SU-DHL-6 (cell line): ENCODE data around the gene ANKRD44.

Source experiments
- H2AFZ ChIP-seq: fragments of 200-600 bp; sonication (generic); 2 replicates; pipeline ENCODE4 v1.6.1; 2014; ENCODE audit warnings: low read depth, mild to moderate bottlenecking, moderate library complexity, mixed read lengths, antibody characterized with exemption, low read length; ENCODE audit not compliant: severe bottlenecking
- H3F3A ChIP-seq: fragments of 200-600 bp; shearing (Covaris generic); 2 replicates; pipeline ENCODE4 v1.6.0; 2016; ENCODE audit warnings: antibody characterized with exemption, mild to moderate bottlenecking; ENCODE audit not compliant: insufficient read depth
- H3K27ac ChIP-seq: fragments of 200-600 bp; sonication (generic); 2 replicates; pipeline ENCODE4 v1.5.1; 2016; ENCODE audit warnings: low read depth, mild to moderate bottlenecking, low read length, moderate library complexity, mixed read lengths
- H3K27me3 ChIP-seq: fragments of 200-600 bp; sonication (generic), shearing (Covaris generic); 2 replicates; pipeline ENCODE4 v1.6.0; 2014; ENCODE audit warnings: mild to moderate bottlenecking, low read length
- H3K36me3 ChIP-seq: fragments of 200-600 bp; sonication (generic); 2 replicates; pipeline ENCODE4 v1.6.1; 2014; ENCODE audit warnings: mild to moderate bottlenecking, low read length, mixed read lengths
- H3K4me2 ChIP-seq: fragments of 300-600, 200-600 bp; shearing (Covaris generic), sonication (generic); 2 replicates; pipeline ENCODE4 v1.6.0; 2014; ENCODE audit warnings: low read length, low read depth, mild to moderate bottlenecking; ENCODE audit not compliant: poor library complexity, severe bottlenecking
- H3K4me3 ChIP-seq: fragments of 200-600 bp; sonication (generic); 2 replicates; pipeline ENCODE4 v1.5.1; 2014; ENCODE audit warnings: antibody characterized with exemption, low read length, mild to moderate bottlenecking, mixed read lengths; ENCODE audit not compliant: insufficient read depth, poor library complexity, severe bottlenecking
- H3K79me2 ChIP-seq: fragments of 200-600 bp; sonication (generic); 2 replicates; pipeline ENCODE4 v1.6.1; 2014; ENCODE audit warnings: mild to moderate bottlenecking, low read length, moderate library complexity; ENCODE audit not compliant: insufficient read depth
- H3K9ac ChIP-seq: fragments of 200-600 bp; sonication (generic); 2 replicates; pipeline ENCODE4 v1.7.0; 2014; ENCODE audit warnings: mild to moderate bottlenecking, low read length
- H3K9me2 ChIP-seq: fragments of 200-600 bp; sonication (generic); replicated peaks from 2 replicates; pipeline ENCODE4 v1.6.1; 2014; ENCODE audit warnings: low read length; ENCODE audit not compliant: insufficient read depth
- H3K9me3 ChIP-seq: fragments of 200-600 bp; sonication (generic); 2 replicates; pipeline ENCODE4 v1.6.1; 2014; ENCODE audit warnings: low read length, mixed read lengths; ENCODE audit not compliant: insufficient read depth
- H4K20me1 ChIP-seq: fragments of 200-600 bp; sonication (generic); 2 replicates; pipeline ENCODE4 v1.6.1; 2014; ENCODE audit warnings: low read depth, mild to moderate bottlenecking, antibody characterized with exemption, low read length, moderate library complexity, mixed read lengths
- EZH2phosphoT487 ChIP-seq: fragments of 200-600 bp; sonication (generic), shearing (Covaris generic); conservative IDR thresholded peaks from 2 replicates; pipeline ENCODE4 v1.6.1; 2018; ENCODE audit warnings: mild to moderate bottlenecking, antibody characterized with exemption, low read length, moderate library complexity, mixed read lengths
- TF ChIP-seq, protein P1 (sequence below): fragments of 200-600 bp; sonication (generic); IDR thresholded peaks from one replicate; pipeline ENCODE4 v1.5.1; 2017; ENCODE audit warnings: antibody characterized with exemption, mild to moderate bottlenecking, low read length, moderate library complexity; ENCODE audit not compliant: insufficient read depth, poor library complexity, severe bottlenecking

ANKRD44 gene

DNA sequence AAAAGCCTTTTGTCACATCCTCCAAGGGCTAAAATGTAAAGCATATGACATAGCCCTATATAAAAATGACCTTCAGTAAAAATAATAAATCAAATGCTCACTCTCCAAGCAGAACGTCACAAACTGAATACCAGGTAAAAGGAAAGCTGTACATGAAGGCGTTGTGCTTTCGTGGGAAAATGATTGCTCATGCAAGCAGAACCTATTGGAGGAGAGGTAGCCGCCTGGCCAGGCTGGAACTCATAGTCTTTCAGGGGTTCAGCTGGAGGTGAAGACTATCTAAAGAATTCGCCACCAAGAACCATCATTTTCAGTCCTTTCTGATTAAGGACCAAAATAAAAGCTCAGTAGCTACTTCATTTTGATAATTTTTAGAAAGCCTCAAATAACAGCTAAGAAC, 44.7 kb downstream of the ANKRD44 start:
- Histone ChIP-seq H4K20me1 (0 out of 2 replicates have a peak, but pooled peaks cover 5% of the 10 kb centered on the region), H3K9me2 (no peaks in the 10 kb centered on the region), H3K27me3 (no peaks in the 10 kb centered on the region), H3F3A (no peaks in the 10 kb centered on the region), H3K9me3 (no peaks in the 10 kb centered on the region), H3K36me3 (0 out of 2 replicates have a peak, but pooled peaks cover 4% of the 10 kb centered on the region), H3K4me2 (no peak overlapping the region), H3K4me3 (no peak overlapping the region), H2AFZ (no peak overlapping the region), H3K79me2 (peaks cover 77% of the 10 kb centered on the region), H3K9ac (no peak overlapping the region), H3K27ac (no peak overlapping the region)
- TF ChIP-seq, protein P1, sequence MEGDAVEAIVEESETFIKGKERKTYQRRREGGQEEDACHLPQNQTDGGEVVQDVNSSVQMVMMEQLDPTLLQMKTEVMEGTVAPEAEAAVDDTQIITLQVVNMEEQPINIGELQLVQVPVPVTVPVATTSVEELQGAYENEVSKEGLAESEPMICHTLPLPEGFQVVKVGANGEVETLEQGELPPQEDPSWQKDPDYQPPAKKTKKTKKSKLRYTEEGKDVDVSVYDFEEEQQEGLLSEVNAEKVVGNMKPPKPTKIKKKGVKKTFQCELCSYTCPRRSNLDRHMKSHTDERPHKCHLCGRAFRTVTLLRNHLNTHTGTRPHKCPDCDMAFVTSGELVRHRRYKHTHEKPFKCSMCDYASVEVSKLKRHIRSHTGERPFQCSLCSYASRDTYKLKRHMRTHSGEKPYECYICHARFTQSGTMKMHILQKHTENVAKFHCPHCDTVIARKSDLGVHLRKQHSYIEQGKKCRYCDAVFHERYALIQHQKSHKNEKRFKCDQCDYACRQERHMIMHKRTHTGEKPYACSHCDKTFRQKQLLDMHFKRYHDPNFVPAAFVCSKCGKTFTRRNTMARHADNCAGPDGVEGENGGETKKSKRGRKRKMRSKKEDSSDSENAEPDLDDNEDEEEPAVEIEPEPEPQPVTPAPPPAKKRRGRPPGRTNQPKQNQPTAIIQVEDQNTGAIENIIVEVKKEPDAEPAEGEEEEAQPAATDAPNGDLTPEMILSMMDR = no peak
- TF ChIP-seq EZH2phosphoT487 = no peak

DNA sequence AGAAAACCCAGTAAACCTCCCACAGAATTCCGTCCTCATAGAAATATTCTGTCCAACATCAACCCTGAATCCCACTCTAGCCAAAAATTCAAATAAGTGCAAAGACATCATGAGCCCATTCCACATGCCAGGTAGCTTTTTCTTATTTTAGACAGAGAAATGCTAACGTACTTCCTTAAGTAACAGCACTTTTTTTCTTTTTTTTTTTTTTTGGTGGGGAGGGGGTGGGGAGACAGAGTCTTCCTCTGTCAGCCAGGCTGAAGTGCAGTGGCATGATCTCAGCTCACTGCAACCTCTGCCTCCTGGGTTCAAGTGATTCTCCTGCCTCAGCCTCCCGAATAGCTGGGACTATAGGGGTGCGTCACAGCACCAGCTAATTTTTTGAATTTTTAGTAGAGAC, 45.5 kb downstream of the ANKRD44 start:
- Histone ChIP-seq H2AFZ (no peak overlapping the region), H3K79me2 (peaks cover 68% of the 10 kb centered on the region), H3K9ac (no peak overlapping the region), H3K9me3 (no peaks in the 10 kb centered on the region), H3K27me3 (no peaks in the 10 kb centered on the region), H3F3A (no peaks in the 10 kb centered on the region), H3K4me3 (no peak overlapping the region), H3K36me3 (0 out of 2 replicates have a peak, but pooled peaks cover 4% of the 10 kb centered on the region), H3K4me2 (no peak overlapping the region), H3K9me2 (no peaks in the 10 kb centered on the region), H3K27ac (no peak overlapping the region), H4K20me1 (0 out of 2 replicates have a peak, but pooled peaks cover 5% of the 10 kb centered on the region)
- TF ChIP-seq, protein P1 = no peak
- TF ChIP-seq EZH2phosphoT487 = no peak

DNA sequence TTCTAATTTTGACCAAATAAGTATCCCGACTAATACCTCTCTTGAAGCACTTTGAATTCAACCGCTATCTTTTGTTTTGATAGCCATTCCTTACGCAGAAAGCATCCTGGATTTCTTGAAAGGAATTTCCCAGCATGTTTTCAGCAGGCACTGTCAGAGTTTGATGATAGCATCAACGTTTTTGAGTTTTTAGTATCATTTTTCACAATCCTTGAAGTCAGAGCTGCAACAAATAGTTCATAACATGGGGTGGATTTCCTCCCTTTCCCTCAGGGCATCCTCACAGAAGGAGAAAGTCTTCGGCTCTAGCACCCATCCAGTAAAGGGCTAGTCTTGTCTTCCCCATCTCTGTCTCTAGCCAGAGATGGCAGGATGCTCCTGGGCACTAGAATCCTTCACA, 46.2 kb downstream of the ANKRD44 start:
- H3K4me3 ChIP-seq = no peak overlapping the region
- no peaks in the 10 kb centered on the region for H3K9me2 ChIP-seq
- H3K27ac ChIP-seq = no peak overlapping the region
- peaks cover 65% of the 10 kb centered on the region for H3K79me2 ChIP-seq
- H4K20me1 ChIP-seq = 0 out of 2 replicates have a peak, but pooled peaks cover 5% of the 10 kb centered on the region
- TF ChIP-seq EZH2phosphoT487 = no peak
- TF ChIP-seq, protein P1 = no peak
- H3K9ac ChIP-seq = no peak overlapping the region
- no peak overlapping the region for H2AFZ ChIP-seq
- H3K9me3 ChIP-seq = no peaks in the 10 kb centered on the region
- H3F3A ChIP-seq = peaks cover 5% of the 10 kb centered on the region; the same call in 1 of the 2 replicates
- H3K27me3 ChIP-seq = no peaks in the 10 kb centered on the region
- no peak overlapping the region for H3K4me2 ChIP-seq
- H3K36me3 ChIP-seq = 0 out of 2 replicates have a peak, but pooled peaks cover 4% of the 10 kb centered on the region
